NCI-H2196 (cell line): Measurements from ENCODE around the gene LRP10.

ENCODE experiments used
- DNase-seq: peaks from one replicate; lab custom pipeline; 2025; ENCODE audit not compliant: unreplicated experiment; lab: John Stamatoyannopoulos, UW

LRP10 gene

DNA sequence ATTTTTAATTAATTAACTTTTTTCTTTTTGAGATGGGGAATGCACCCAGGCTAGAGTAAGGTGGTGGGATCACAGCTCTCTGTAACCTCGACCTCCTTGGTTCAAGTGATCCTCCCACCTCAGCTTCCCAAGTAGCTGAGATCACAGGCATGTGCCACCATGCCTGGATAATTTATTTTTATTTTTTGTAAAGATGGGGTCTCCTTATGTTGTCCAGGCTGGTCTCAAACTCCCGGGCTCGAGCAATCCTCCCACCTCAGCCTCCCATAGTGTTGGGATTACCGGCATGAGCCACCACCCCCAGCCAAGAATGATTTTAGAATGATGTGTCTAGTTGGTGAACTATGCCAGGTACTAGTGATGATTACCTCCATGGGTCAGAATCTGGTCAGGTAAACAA lies 6.6 kb upstream of the LRP10 start:
- no peak for DNase-seq

GRCh38 chr14:22865424-22866405 lies 5.8 kb upstream of the LRP10 start:
- no peak for DNase-seq

- DNase-seq: no peak
Measured at GRCh38 chr14:22866874-22867273, 4.7 kb upstream of the LRP10 start.

GRCh38 chr14:22870811-22871223 lies 723 bp upstream of the LRP10 start:
- no peak for DNase-seq

DNA sequence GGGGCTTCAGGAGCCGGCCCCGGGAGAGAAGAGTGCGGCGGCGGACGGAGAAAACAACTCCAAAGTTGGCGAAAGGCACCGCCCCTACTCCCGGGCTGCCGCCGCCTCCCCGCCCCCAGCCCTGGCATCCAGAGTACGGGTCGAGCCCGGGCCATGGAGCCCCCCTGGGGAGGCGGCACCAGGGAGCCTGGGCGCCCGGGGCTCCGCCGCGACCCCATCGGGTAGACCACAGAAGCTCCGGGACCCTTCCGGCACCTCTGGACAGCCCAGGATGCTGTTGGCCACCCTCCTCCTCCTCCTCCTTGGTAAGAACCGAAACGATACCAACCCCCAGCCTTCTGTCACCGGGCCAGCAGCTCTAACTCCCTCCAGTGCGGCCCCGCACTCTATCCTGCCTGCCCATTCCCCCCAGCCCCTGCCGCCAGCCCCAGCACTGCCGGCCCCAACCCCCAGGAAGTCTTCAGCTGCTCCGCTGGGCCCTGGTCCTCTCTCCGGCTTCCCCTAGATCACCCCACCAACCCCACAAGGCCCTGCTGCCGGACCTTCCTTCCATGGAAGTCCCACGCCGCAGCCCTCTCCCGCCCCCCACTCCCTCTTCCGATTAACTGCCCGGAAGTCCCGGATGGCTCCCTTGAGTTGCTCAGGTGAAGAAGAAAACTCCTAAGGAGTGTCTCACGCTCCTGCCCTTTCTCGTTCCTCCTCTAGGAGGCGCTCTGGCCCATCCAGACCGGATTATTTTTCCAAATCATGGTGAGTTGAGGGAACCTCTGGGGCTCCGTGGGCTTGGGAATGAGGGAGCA lies 693 bp downstream of the LRP10 start:
- DNase-seq: peak; percentile 84

DNA sequence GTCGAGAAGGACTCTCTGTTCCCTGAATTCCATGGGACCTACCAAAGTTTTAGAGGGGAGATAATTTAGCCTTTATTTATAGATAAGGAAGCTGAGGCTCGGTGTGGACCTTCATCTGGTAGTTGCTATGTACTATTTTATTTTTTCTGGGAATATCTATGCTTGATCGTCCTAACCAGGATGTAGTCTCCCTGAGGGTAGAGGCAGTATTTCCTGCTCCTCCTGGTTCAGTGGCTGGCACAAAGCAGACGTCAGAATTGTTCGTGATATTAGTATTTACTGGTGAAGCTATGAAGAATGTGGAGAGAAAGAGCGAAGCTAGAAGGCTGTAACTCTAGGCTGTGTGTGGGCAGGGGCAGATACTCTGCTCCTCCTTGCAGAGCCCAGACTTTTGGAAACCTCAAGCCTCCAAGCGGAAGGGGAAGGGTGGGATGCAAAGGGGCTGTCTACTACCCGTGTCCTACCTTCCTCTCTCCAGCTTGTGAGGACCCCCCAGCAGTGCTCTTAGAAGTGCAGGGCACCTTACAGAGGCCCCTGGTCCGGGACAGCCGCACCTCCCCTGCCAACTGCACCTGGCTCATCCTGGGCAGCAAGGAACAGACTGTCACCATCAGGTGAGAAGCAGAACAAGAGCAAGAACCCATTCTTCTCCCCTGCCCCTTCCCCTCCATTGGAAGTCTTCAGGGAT lies 1.4 kb downstream of the LRP10 start:
- no peak for DNase-seq

GRCh38 chr14:22875003-22875747 lies 3.6 kb downstream of the LRP10 start:
- DNase-seq: no peak

DNA sequence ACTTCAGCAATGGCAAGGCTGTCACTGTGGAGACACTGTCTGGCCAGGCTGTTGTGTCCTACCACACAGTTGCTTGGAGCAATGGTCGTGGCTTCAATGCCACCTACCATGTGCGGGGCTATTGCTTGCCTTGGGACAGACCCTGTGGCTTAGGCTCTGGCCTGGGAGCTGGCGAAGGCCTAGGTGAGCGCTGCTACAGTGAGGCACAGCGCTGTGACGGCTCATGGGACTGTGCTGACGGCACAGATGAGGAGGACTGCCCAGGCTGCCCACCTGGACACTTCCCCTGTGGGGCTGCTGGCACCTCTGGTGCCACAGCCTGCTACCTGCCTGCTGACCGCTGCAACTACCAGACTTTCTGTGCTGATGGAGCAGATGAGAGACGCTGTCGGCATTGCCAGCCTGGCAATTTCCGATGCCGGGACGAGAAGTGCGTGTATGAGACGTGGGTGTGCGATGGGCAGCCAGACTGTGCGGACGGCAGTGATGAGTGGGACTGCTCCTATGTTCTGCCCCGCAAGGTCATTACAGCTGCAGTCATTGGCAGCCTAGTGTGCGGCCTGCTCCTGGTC lies 4.3 kb downstream of the LRP10 start:
- no peak for DNase-seq

- DNase-seq: no peak
Measured at GRCh38 chr14:22877000-22877501, 5.5 kb downstream of the LRP10 start.

DNA sequence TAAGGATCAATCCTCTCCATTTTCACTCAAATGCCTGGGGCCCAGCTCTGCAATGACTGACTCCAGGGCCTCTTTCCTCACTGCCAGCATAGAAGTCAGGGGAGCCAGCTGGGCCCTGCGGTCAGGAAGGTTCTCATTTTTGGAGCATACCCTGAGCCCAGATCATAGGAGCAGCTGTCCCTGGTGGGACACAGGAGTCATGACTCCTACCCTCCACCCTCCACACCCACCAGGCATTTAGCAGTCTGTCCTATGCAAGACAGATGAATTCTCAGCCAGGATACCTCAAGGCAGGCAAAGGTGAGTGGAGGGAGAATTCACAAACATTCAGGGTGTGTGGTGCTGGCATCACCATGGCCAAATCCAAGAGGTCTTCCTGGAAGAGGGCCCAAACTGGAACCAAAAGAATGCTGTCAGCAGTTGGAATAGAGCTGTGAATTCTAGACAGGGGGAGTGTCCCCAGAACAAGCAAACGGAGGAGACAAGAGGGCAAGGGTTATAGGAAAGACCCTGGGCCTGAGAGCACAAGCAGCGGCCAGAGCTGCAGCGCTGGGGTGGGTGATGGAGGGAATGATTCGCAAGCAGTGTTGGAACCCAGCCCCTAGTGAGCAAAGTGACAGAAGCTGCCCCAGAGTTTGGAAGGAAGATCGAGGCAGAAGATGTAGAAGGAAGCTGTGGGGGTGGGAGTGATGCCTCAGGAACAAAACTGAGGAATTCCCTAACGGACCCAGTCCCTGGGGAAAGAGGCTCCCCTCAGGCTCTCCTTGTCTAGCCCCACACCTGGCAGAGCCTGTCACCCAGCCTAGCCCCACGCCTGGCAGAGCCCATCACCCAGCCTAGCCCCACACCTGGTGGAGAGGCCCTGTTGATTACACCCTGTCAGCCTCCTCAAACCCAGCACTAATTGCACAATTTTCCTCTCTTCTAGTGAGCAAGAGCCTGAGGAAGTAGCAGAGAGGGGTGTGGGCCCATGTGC lies 7.0 kb downstream of the LRP10 start:
- DNase-seq: no peak

DNA sequence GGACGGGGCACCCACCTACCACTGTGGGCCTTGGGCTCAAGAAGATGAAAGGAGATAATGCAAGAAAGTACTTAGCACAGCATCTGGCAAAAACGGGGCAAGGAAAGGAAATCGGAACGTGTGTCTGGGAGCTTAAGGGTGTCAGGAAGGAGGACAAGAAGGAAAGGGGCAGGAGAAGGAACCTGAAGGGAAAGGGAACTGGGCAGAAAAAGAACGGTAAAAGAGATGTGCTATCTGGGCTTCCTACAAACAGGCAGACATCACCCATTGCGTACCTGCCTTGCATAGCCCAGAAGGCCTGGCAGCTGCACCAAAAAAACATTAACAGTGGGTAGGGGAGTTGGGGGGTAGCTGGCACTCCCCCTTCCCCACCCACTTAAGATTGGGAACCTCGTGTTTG lies 10.5 kb downstream of the LRP10 start:
- DNase-seq: no peak

DNA sequence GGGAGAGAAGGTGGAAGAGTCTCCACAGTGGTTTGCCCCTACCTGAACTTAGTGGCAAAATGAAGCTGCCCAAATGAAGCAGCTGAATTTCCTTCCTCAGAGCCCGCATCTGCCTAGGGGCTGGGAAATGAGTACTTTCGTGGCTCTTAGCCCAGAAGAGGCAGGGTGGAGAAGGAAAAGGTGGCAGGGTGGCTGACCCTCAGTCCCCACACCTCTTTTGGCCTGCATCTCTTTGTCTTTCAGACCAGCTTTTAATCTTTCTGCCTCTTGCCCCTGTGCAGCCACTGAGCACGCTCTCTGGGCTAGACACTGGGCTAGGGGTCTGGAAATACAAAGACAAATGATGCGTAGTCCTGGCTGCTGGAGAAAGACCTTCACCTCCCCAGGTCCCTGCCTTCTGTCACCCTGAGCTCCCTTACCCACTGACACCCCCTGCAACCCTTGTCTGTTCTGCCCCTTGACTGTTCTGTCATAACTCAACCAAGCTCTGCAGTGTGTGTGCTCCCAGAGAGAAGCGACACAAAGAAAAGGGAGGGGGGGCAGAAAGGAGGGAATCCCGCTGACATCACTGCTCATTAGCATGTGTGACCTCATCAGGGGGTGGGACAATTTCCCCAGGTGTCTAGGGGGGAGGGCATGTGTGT lies 11.1 kb downstream of the LRP10 start:
- peak; percentile 85 for DNase-seq

GRCh38 chr14:22883173-22883976 lies 11.8 kb downstream of the LRP10 start, which contains the start of gene REM2:
REM2 (plus strand) TSS chr14:22883222; CDS start chr14:22883288, 66 bp downstream.
- no peak for DNase-seq

GRCh38 chr14:22884076-22884737 lies 12.7 kb downstream of the LRP10 start:
- DNase-seq: no peak

DNA sequence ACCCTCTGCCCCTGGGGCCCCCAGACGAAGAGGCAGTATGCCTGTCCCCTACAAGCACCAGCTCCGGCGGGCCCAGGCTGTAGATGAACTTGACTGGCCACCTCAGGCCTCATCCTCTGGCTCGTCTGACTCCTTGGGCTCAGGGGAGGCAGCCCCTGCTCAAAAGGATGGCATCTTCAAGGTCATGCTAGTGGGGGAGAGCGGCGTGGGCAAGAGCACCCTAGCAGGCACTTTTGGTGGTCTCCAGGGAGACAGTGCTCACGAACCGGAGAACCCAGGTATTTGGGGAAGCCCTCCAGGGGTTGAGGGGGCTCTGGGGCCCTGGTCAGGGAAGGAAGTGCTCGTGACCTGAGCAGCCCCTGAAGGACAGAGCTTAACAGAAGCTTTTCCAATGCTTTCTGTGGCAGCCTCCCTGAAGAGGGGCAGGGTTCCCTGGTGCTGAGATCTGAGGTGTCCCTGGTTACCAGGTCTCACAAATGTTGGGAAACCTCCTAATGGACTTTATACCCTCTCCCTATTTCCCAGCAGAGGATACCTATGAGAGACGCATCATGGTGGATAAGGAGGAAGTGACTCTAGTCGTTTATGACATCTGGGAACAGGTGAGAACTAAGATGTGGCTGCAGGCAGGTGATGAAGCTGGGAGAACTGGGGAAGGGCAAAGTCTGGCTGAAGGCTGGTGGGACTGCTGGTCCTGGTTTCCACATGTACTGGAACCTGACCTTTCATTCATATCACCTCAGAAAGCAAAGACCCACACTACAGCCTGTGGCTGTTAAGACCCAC lies 13.4 kb downstream of the LRP10 start:
- no peak for DNase-seq

- no peak for DNase-seq
Measured at GRCh38 chr14:22885975-22886374, 14.4 kb downstream of the LRP10 start.
